HG02840 (cell line): Measurements from ENCODE around the gene DNAJC15.

Experiments
- ATAC-seq: cut with Tn5 transposase; IDR thresholded peaks from one replicate; pipeline ENCODE4 v1.9.1; 2021; ENCODE audit warnings: mild to moderate bottlenecking, moderate library complexity, moderate number of reproducible peaks; ENCODE audit not compliant: unreplicated experiment, low FRiP score

Gene DNAJC15

GRCh38 chr13:43078399-43078798 lies 55.0 kb downstream of the DNAJC15 start:
- no peak for ATAC-seq

- ATAC-seq = no peak
Observed at GRCh38 chr13:43079392-43079931, 56.1 kb downstream of the DNAJC15 start.

GRCh38 chr13:43080199-43080598 lies 56.8 kb downstream of the DNAJC15 start:
- no peak for ATAC-seq

GRCh38 chr13:43081866-43082265 lies 58.5 kb downstream of the DNAJC15 start:
- ATAC-seq = no peak

- no peak for ATAC-seq
Observed at GRCh38 chr13:43083750-43084149, 60.4 kb downstream of the DNAJC15 start.

GRCh38 chr13:43085545-43085944 lies 62.2 kb downstream of the DNAJC15 start:
- ATAC-seq = no peak

- no peak for ATAC-seq
Observed at GRCh38 chr13:43086181-43086580, 62.8 kb downstream of the DNAJC15 start.

- no peak for ATAC-seq
Observed at GRCh38 chr13:43088093-43088511, 64.7 kb downstream of the DNAJC15 start.

GRCh38 chr13:43089912-43090498 lies 66.6 kb downstream of the DNAJC15 start:
- no peak for ATAC-seq

- ATAC-seq = peak; percentile 84
Observed at GRCh38 chr13:43094901-43095300, 71.5 kb downstream of the DNAJC15 start.

GRCh38 chr13:43095771-43096719 lies 72.7 kb downstream of the DNAJC15 start:
- no peak for ATAC-seq

GRCh38 chr13:43100667-43101066 lies 77.3 kb downstream of the DNAJC15 start:
- no peak for ATAC-seq

- no peak for ATAC-seq
Observed at GRCh38 chr13:43102304-43102703, 78.9 kb downstream of the DNAJC15 start.

- no peak for ATAC-seq
Observed at GRCh38 chr13:43107780-43108179, 84.4 kb downstream of the DNAJC15 start.

- no peak for ATAC-seq
Observed at GRCh38 chr13:43110036-43110435, 86.7 kb downstream of the DNAJC15 start.

- ATAC-seq = no peak
Observed at GRCh38 chr13:43110658-43111057, 87.3 kb downstream of the DNAJC15 start.

GRCh38 chr13:43111559-43112400 lies 88.4 kb downstream of the DNAJC15 start:
- no peak for ATAC-seq

- no peak for ATAC-seq
Observed at GRCh38 chr13:43113603-43114002, 90.2 kb downstream of the DNAJC15 start.

- no peak for ATAC-seq
Observed at GRCh38 chr13:43114504-43114903, 91.1 kb downstream of the DNAJC15 start.

GRCh38 chr13:43115141-43115540 lies 91.8 kb downstream of the DNAJC15 start:
- ATAC-seq = no peak

GRCh38 chr13:43116242-43116641 lies 92.9 kb downstream of the DNAJC15 start:
- no peak for ATAC-seq
